GM23248 (cell line): ENCODE data around the gene ALCAM. TPM values are rescaled to one million over a fixed set of nuclear protein-coding genes. Genes with fewer than 3 reads are reported as not detected.

Experiments
- DNase-seq: peaks from one replicate; pipeline ENCODE4 v3.0.0-alpha.2; 2015
- H2AFZ ChIP-seq: fragments of 200-600 bp; sonication (generic); 2 replicates; pipeline ENCODE4 v1.6.1; 2016; ENCODE audit warnings: antibody characterized with exemption
- H3F3A ChIP-seq: fragments of 200-600 bp; sonication (generic); 2 replicates; pipeline ENCODE4 v1.6.1; 2016; ENCODE audit warnings: mild to moderate bottlenecking, antibody characterized with exemption, mixed run types; ENCODE audit not compliant: insufficient read depth
- H3K27ac ChIP-seq: fragments of 200-600 bp; sonication (generic); 2 replicates; pipeline ENCODE4 v1.5.1; 2016; ENCODE audit warnings: mild to moderate bottlenecking
- H3K27me3 ChIP-seq: fragments of 200-600 bp; sonication (generic); replicated peaks from 2 replicates; pipeline ENCODE4 v1.6.1; 2016; ENCODE audit warnings: mild to moderate bottlenecking; ENCODE audit not compliant: insufficient read depth
- H3K36me3 ChIP-seq: fragments of 200-600 bp; sonication (generic); 2 replicates; pipeline ENCODE4 v1.6.1; 2016; ENCODE audit warnings: low read depth, mild to moderate bottlenecking
- H3K4me1 ChIP-seq: fragments of 200-600 bp; sonication (generic); 2 replicates; pipeline ENCODE4 v1.6.1; 2016; ENCODE audit warnings: mild to moderate bottlenecking; ENCODE audit not compliant: insufficient read depth
- H3K4me2 ChIP-seq: fragments of 200-600 bp; sonication (generic); one replicate; pipeline ENCODE4 v1.6.1; 2016; ENCODE audit warnings: mild to moderate bottlenecking; ENCODE audit not compliant: unreplicated experiment
- H3K4me3 ChIP-seq: fragments of 200-600 bp; sonication (generic); 2 replicates; pipeline ENCODE4 v1.5.1; 2016; ENCODE audit warnings: mild to moderate bottlenecking
- H3K79me2 ChIP-seq: fragments of 200-600 bp; sonication (generic); 2 replicates; pipeline ENCODE4 v1.6.1; 2016; ENCODE audit warnings: mild to moderate bottlenecking; ENCODE audit not compliant: insufficient read depth
- H3K9ac ChIP-seq: fragments of 200-600 bp; sonication (generic); 2 replicates; pipeline ENCODE4 v1.6.1; 2016; ENCODE audit warnings: mild to moderate bottlenecking
- H3K9me2 ChIP-seq: fragments of 200-600 bp; sonication (generic); 2 replicates; pipeline ENCODE4 v1.6.1; 2016; ENCODE audit warnings: mixed run types, mild to moderate bottlenecking, moderate library complexity; ENCODE audit not compliant: insufficient read depth
- H3K9me3 ChIP-seq: fragments of 200-600 bp; sonication (generic); one replicate; pipeline ENCODE4 v1.6.1; 2017; ENCODE audit warnings: low read depth
- H4K20me1 ChIP-seq: fragments of 200-600 bp; sonication (generic); 2 replicates; pipeline ENCODE4 v1.6.0; 2016; ENCODE audit not compliant: insufficient read depth
- EZH2 ChIP-seq: fragments of 200-600 bp; sonication (generic); IDR thresholded peaks from 2 replicates; pipeline ENCODE4 v1.6.1; 2018; ENCODE audit warnings: antibody characterized with exemption, mild to moderate bottlenecking; ENCODE audit not compliant: insufficient read depth, poor library complexity, severe bottlenecking
- EZH2phosphoT487 ChIP-seq: fragments of 200-600 bp; sonication (generic); IDR thresholded peaks from 2 replicates; pipeline ENCODE4 v1.6.1; 2018; ENCODE audit warnings: antibody characterized with exemption, moderate library complexity, mild to moderate bottlenecking, low read depth; ENCODE audit not compliant: insufficient read depth
- WGBS, 2 experiments: methylation state at CpG; one replicate each; pipeline ENCODE4 v1.1.6; 2015 to 2017; ENCODE audit warnings: low lambda C conversion rate in 2 of 2, low coverage in 1 of 2; ENCODE audit errors: missing lambda C conversion rate in 2 of 2; 5-methylcytosine and 5-hydroxymethylcytosine counted together
- in situ Hi-C: fragments of 300-500 bp; cut with MboI; formaldehyde crosslinking; loops from 2 replicates; pipeline ENCODE4 v1.15.0; 2020
- polyA plus RNA-seq: library from polyadenylated mRNA; unstranded; fragments of >200 nt; fragmentation: Nextera tagmentation; extraction: Ambion mirVana; gene quantifications from 2 replicates; pipeline ENCODE4 v1.2.1, GENCODE V29; 2016
- total RNA-seq: library from RNA; depleted of rRNA; stranded (reverse); fragments of >200 nt; shearing (Covaris generic); gene quantifications from 2 replicates; pipeline ENCODE4 v1.2.3, GENCODE V29; 2014

Gene ALCAM
- total and polyA plus RNA-seq, 2 experiments from 2014 or later = 88.7 to 208 TPM

GRCh38 chr3:105606016-105606415 lies 239.3 kb downstream of the ALCAM start:
- in situ Hi-C loops = no loop called here
- H3K9me2 ChIP-seq = no peaks in the 10 kb centered on the region
- H3K4me2 ChIP-seq = peak overlapping the region; percentile 53
- H3K4me3 ChIP-seq = no peak overlapping the region
- no peak for TF ChIP-seq EZH2
- no peak for TF ChIP-seq EZH2phosphoT487
- no peaks in the 10 kb centered on the region for H3K79me2 ChIP-seq
- H3K9ac ChIP-seq = no peak overlapping the region
- no peaks in the 10 kb centered on the region for H3K27me3 ChIP-seq
- no peak overlapping the region for H3K27ac ChIP-seq
- peak; percentile 72 for DNase-seq
- peaks cover 11% of the 10 kb centered on the region for H3K4me1 ChIP-seq
- H2AFZ ChIP-seq = no peak overlapping the region
- no peaks in the 10 kb centered on the region for H3F3A ChIP-seq
- H4K20me1 ChIP-seq = no peaks in the 10 kb centered on the region
- H3K36me3 ChIP-seq = no peaks in the 10 kb centered on the region
- H3K9me3 ChIP-seq = no peaks in the 10 kb centered on the region

- peak; percentile 52 for DNase-seq
- peak overlapping the region; percentile 57; the same call in 1 of the 2 replicates for H2AFZ ChIP-seq
- no peak overlapping the region for H3K4me2 ChIP-seq
These were observed 241.9 kb downstream of the ALCAM start for GRCh38 chr3:105608623-105609022.

DNA sequence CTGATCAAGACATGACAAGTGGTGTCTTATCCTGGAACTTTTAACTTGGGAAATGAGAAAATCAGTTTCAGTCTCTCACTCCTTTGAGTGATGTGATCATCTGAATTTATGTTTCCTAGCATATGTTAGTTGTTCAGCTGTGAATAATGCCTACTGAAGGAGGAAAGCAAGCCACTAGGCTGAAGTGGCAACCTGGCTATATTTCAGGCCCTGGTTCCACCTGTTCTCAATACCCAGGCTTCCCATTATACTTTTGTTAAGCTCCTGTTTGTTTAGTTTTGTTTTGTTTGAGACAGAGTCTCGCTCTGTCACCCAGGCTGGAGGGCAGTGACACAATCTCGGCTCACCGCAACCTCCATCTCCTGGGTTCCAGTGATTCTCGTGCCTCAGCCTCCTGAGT lies 243.8 kb downstream of the ALCAM start:
- H3K27ac ChIP-seq = no peak overlapping the region
- no peak for DNase-seq
- H3K9ac ChIP-seq = no peak overlapping the region
- TF ChIP-seq EZH2phosphoT487 = no peak
- TF ChIP-seq EZH2 = no peak
- H3K4me3 ChIP-seq = no peak overlapping the region
- WGBS, 2 experiments = 97 to 99% methylated on average over 4 of the region's 4 CpGs
- H3K79me2 ChIP-seq = no peaks in the 10 kb centered on the region
- H2AFZ ChIP-seq = no peak overlapping the region
- H3K27me3 ChIP-seq = no peaks in the 10 kb centered on the region
- H3K4me1 ChIP-seq = peaks cover 21% of the 10 kb centered on the region
- H4K20me1 ChIP-seq = no peaks in the 10 kb centered on the region
- H3K36me3 ChIP-seq = no peaks in the 10 kb centered on the region
- no peaks in the 10 kb centered on the region for H3K9me2 ChIP-seq
- in situ Hi-C loops = no loop called here
- no peak overlapping the region for H3K4me2 ChIP-seq
- H3K9me3 ChIP-seq = no peaks in the 10 kb centered on the region
- H3F3A ChIP-seq = no peaks in the 10 kb centered on the region

More at GRCh38 chr3:105608623-105609022, 241.9 kb downstream of the ALCAM start:
- Histone ChIP-seq H3K9me3 (no peaks in the 10 kb centered on the region), H3F3A (no peaks in the 10 kb centered on the region), H3K4me3 (no peak overlapping the region), H4K20me1 (no peaks in the 10 kb centered on the region), H3K9ac (no peak overlapping the region), H3K9me2 (no peaks in the 10 kb centered on the region), H3K27ac (no peak overlapping the region), H3K36me3 (no peaks in the 10 kb centered on the region), H3K4me1 (peaks cover 11% of the 10 kb centered on the region), H3K27me3 (no peaks in the 10 kb centered on the region), H3K79me2 (no peaks in the 10 kb centered on the region)
- 40 to 47% methylated on average over 14 to 17 of the region's 17 CpGs for WGBS, 2 experiments
- TF ChIP-seq EZH2phosphoT487 = no peak
- no peak for TF ChIP-seq EZH2
- in situ Hi-C loops = no loop called here

GRCh38 chr3:105611304-105612192 lies 244.8 kb downstream of the ALCAM start:
- H3F3A ChIP-seq = no peaks in the 10 kb centered on the region
- H3K9ac ChIP-seq = no peak overlapping the region
- H3K79me2 ChIP-seq = no peaks in the 10 kb centered on the region
- no peaks in the 10 kb centered on the region for H4K20me1 ChIP-seq
- no peak for TF ChIP-seq EZH2
- TF ChIP-seq EZH2phosphoT487 = no peak
- H3K4me2 ChIP-seq = no peak overlapping the region
- no peaks in the 10 kb centered on the region for H3K36me3 ChIP-seq
- no peak overlapping the region for H2AFZ ChIP-seq
- H3K9me2 ChIP-seq = no peaks in the 10 kb centered on the region
- peaks cover 14% of the 10 kb centered on the region for H3K4me1 ChIP-seq
- H3K4me3 ChIP-seq = no peak overlapping the region
- no peak for DNase-seq
- in situ Hi-C loops = no loop called here
- no peak overlapping the region for H3K27ac ChIP-seq
- H3K9me3 ChIP-seq = no peaks in the 10 kb centered on the region
- 84 to 87% methylated on average over 5 of the region's 5 CpGs for WGBS, 2 experiments
- H3K27me3 ChIP-seq = no peaks in the 10 kb centered on the region
